Measurements from ENCODE around the gene NLRP7.
"Not testable (repeated sequence)": the region's sequence is repeated elsewhere in the genome, so short reads cannot be mapped to it uniquely, and the experiment has no call there.

Gene NLRP7

GRCh38 chr19:54919646-54920563, 27.4 kb downstream of the NLRP7 start:
- not testable (repeated sequence) for DNase-seq

GRCh38 chr19:54918499-54918898, 28.8 kb downstream of the NLRP7 start:
- DNase-seq: no peak

DNA sequence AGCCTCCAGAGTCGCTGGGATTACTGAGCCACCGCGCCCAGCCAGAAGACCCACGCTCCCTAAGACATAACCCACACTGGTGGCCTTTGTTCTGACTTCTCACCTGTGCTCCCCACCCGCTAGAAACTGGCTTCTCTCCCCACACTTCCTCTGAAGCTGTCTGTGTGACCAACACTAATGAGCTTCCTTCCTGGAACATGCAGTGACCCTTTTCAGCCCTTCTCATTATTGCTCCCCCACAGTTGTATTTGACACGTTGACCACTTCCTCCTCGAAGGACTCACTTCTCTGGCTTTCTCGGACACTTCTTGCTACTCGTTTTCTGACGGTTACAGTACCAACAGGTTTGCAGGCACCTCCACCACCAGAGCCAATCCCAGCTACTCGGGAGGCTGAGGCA, 30.5 kb downstream of the NLRP7 start:
- no peak for DNase-seq

GRCh38 chr19:54907899-54908298, 39.4 kb downstream of the NLRP7 start:
- DNase-seq: not testable (repeated sequence)

DNA sequence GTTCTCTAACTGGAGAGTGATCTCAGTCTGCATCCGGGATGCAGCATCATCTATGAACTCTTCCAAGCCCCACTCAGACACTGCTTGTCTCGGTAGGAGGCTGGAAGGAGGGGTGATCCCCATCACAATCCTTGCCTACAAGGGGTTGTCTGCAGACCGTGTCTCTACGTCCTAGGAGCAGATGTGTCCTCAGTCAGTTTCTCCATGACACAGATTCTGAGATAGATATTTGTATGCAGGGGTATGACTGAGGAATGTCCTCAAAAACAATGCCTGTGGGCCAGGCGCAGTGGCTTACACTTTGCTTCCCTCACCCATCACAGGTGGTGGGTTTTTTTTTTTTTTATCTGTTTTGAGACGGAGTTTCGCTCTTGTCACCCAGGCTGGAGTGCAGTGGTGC, 40.5 kb downstream of the NLRP7 start:
- DNase-seq: no peak

GRCh38 chr19:54905803-54906511, 41.4 kb downstream of the NLRP7 start, which contains the start of gene NCR1:
TSS of gene NCR1 (plus strand) at chr19:54906148. CDS start at chr19:54906188, 40 bp downstream.
- DNase-seq: no peak

- no peak for DNase-seq
Measured at GRCh38 chr19:54905421-54905802, 41.9 kb downstream of the NLRP7 start.

DNA sequence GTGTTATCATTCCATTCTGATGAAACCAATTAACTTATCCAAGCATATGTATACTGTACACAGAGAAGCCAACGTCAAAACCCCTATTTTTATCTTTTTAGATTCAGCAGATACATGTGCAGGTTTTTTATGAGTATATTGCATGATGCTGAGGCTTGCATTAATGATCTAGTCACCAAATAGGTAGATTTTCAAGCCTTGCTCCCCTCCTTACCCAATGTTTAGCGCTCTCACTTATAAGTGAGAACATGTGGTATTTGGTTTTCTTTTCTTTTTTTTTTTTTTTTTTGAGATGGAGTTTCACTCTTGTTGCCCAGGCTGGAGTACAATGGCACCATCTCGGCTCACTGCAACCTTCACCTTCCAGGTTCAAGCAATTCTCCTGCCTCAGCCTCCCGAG, 43.1 kb downstream of the NLRP7 start:
- DNase-seq: not testable (repeated sequence)

DNA sequence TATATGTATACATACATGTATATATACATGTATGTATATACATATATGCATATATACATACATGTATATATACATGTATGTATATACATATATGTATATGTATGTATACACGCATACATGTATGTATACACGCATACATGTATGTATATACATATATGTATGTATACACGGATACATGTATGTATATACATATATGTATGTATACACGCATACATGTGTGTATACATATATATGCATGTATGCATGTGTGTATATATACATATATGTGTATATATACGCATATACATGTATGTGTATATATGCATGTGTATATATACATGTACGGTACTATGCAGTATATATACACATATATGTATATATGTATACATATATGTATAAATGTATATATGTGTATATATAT, 44.0 kb downstream of the NLRP7 start:
- DNase-seq: no peak

GRCh38 chr19:54902061-54902460, 45.3 kb downstream of the NLRP7 start:
- no peak for DNase-seq

- DNase-seq: not testable (repeated sequence)
Measured at GRCh38 chr19:54901153-54901552, 46.2 kb downstream of the NLRP7 start.

- DNase-seq: not testable (repeated sequence)
Measured at GRCh38 chr19:54899646-54900045, 47.7 kb downstream of the NLRP7 start.

DNA sequence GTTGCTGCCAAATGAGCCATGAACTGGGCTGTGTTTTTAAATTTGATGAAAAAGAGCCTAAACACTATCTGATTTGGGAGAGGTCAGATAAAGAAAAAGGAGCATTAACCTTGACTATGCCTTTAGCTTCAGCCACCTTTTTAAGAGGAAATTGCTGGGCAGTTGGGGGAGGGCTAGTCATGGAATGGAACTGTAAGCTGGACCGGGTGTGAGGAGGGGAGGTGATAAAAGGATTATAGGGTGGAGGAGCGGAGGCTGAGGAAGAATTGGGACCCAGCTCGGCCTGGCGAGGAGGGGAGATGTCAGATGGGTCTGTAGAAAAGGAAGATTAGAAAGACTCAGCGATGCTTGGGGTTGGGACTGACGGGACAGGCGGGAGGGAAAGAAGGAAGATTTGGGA, 48.6 kb downstream of the NLRP7 start:
- not testable (repeated sequence) for DNase-seq

DNA sequence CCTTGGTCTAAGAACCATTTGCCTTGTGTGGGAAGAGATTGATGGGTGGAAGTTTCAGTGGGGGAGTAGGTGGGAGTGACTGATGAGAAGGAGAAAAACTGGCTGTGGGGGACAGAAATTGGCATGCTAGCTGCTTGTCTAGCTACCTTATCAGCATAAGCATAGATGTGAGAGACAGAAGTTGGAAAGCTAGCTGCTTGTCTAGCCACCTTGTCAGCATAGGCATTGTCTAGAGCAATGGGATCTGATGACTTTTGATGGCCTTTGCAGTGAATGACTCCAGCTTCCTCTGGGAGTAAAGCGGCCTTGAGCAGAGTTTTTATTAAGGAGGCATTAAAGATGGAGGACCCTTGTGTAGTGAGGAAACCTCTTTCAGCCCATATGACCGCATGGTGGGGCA, 51.3 kb downstream of the NLRP7 start:
- no peak for DNase-seq

DNA sequence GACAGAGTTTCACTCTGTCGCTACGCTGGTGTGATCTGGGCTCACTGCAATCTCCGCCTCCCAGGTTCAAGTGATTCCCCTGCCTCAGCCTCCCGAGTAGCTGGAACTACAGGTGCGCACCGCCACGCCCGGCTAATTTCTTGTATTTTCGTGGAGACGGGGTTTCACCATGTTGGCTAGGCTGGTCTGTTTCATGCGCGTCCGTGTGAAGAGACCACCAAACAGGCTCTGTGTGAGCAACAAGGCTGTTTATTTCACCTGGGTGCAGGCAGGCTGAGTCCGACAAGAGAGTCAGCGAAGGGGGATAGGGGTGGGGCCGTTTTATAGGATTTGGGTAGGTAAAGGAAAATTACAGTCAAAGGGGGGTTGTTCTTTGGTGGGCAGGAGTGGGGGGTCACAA, 53.2 kb downstream of the NLRP7 start:
- DNase-seq: not testable (repeated sequence)

GRCh38 chr19:54893406-54893805, 53.9 kb downstream of the NLRP7 start:
- no peak for DNase-seq

GRCh38 chr19:54889566-54889965, 57.8 kb downstream of the NLRP7 start:
- no peak for DNase-seq

GRCh38 chr19:54888239-54888638, 59.1 kb downstream of the NLRP7 start:
- DNase-seq: no peak

GRCh38 chr19:54883228-54883627, 64.1 kb downstream of the NLRP7 start:
- DNase-seq: no peak

DNA sequence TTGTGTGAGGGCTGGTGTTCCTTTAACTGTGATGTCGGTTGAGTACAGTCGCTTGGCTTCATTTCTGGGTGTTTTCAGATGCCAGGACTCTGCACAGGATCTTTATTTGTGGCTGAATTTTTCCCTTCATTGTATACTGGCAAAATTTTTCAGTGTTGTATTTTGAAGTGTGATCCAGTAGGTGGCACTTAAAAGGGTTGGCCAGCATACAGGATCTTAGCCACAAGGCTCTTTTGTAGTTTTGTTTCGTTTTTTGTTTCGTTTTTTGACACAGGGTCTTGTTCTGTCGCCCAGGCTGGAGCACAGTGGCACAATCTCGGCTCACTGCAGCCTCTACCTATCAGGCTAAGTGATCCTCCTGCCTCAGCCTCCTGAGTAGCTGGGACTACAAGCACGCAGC, 64.6 kb downstream of the NLRP7 start:
- DNase-seq: no peak

DNA sequence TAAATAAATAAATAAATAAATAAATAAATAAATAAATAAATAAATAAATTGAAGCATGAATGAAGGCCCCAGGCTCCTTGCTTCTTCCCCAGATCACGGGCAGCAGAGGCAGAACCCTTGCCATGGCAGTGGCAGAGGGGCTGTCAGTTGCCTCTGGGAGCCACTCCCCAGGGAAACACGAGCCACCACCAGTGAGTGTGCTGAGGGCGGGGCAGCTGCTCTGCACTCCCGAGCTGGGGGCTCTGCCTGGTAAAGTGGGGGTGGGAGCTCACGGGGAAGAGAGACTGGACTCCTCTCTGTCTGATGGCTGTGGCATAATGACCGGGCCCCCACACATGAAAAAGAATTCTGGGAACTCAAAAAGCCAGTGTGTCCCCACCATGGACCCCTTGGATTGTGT, 65.4 kb downstream of the NLRP7 start:
- DNase-seq: no peak

GRCh38 chr19:54877471-54877870, 69.9 kb downstream of the NLRP7 start:
- no peak for DNase-seq

DNA sequence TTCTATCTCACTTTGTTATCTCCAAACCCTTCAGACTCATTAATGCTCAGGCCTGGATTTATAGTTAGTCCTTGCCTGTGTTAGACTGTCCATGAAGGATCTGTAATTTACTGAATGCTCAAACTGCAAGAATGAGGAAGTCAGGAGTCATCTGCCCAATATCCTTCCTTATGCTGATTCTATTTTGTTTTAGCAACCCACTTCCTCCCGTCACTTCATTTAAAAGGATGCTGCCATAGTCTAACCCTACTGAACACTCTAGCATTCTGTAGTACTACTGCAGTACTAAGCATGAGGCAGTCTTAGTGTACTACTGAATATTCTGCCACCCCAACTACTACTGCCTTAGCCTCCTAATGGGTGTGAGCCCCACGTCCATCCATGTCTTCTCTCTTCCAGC, 71.8 kb downstream of the NLRP7 start:
- DNase-seq: no peak

DNA sequence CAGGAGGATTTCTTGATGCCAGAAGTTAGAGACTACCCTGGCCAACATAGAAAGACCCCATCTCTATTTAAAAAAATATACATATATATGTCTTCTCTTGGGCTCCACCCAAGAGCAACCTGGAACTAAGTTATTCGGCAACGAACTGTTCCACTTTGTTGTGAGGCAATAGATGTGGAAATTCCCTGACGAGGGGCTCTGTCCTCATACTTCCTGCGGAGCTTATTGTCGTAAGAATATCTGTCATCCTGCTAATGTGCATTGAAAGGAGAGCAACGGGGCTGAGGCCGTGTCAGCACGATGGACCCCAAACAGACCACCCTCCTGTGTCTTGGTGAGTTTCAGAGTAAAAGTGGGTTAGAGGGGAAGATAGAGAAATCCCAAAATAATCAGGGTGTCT, 73.3 kb downstream of the NLRP7 start, which contains the start of gene FCAR:
FCAR (plus strand) TSS at position 246 of the 400 bp plus-strand sequence; CDS start at position 301, 55 bp downstream.
- no peak for DNase-seq

Data from fibroblast of skin of scalp (primary cell).